ENCODE data around the gene MYBPC2. TPM values are rescaled to one million over a fixed set of nuclear protein-coding genes. Genes with fewer than 3 reads are reported as not detected.
A peak's percentile ranks its signal among the peaks of the same experiment; 100 is the strongest.

MYBPC2 gene
- total and polyA plus RNA-seq, 9 of the 15 experiments (the other 6 are each of a cell fraction or from before 2014, with no cell fraction given) = 0.01 to 0.14 (median 0.04) TPM; not detected in 6

GRCh38 chr19:50465986-50466705 lies 33.5 kb downstream of the MYBPC2 start (continued):
- no peak for TF ChIP-seq CREB1 (IDR thresholded peaks at IDR 0.05)
- TF ChIP-seq CREB1 (CRISPR knock-in tag; IDR thresholded peaks at IDR 0.05) = peak; percentile 25
- no peak for TF ChIP-seq ATF3 (IDR thresholded peaks at IDR 0.05)
- TF ChIP-seq ATF3 (CRISPR knock-in tag; conservative IDR thresholded peaks at IDR 0.05) = no peak
- no peak for TF ChIP-seq ZNF232 (CRISPR knock-in tag; IDR thresholded peaks at IDR 0.05)
- TF ChIP-seq ZNF639 (CRISPR knock-in tag; conservative IDR thresholded peaks at IDR 0.05 in 1 of 2, IDR thresholded peaks at IDR 0.05 in 1 of 2) = no peak
- TF ChIP-seq POU5F1 (IDR thresholded peaks at IDR 0.05; ENCODE audit: borderline replicate concordance, low read depth, low read length, partially characterized antibody) = no peak
- no peak for TF ChIP-seq GTF2B (IDR thresholded peaks at IDR 0.05; ENCODE audit: extremely low read depth, insufficient read length)
- no peak for TF ChIP-seq PHF20 (IDR thresholded peaks at IDR 0.05; ENCODE audit: partially characterized antibody)
- TF ChIP-seq CBX8 (IDR thresholded peaks at IDR 0.05; ENCODE audit: borderline replicate concordance, extremely low read depth, low read depth, low read length, poor library complexity, severe bottlenecking) = no peak
- peak; percentile 68 for TF ChIP-seq CREM (IDR thresholded peaks at IDR 0.05; ENCODE audit: low read depth)
- TF ChIP-seq ZNF766 (CRISPR knock-in tag; conservative IDR thresholded peaks at IDR 0.05) = no peak
- no peak for TF ChIP-seq MITF (IDR thresholded peaks at IDR 0.05)
- no peak for TF ChIP-seq STAT5A (IDR thresholded peaks at IDR 0.05; ENCODE audit: borderline replicate concordance, low read length)
- no peak for TF ChIP-seq NR0B1 (IDR thresholded peaks at IDR 0.05; ENCODE audit: partially characterized antibody)
- no peak for TF ChIP-seq SREBF2 (CRISPR knock-in tag; IDR thresholded peaks at IDR 0.05)
- TF ChIP-seq NCOA1 (IDR thresholded peaks at IDR 0.05; ENCODE audit: low read depth) = no peak
- no peak for TF ChIP-seq TCFL5 (CRISPR knock-in tag; conservative IDR thresholded peaks at IDR 0.05)
- TF ChIP-seq RBBP5 (IDR thresholded peaks at IDR 0.05; ENCODE audit: borderline replicate concordance, insufficient read depth, low read length, poor library complexity, severe bottlenecking) = no peak
- TF ChIP-seq RFX1 (IDR thresholded peaks at IDR 0.05) = peak; percentile 55; the same call in 1 of the 2 replicates

Data from K562 (cell line).